H9 (cell line): ENCODE measurements around the gene FAM240A. TPM values are rescaled to one million over a fixed set of nuclear protein-coding genes. Genes with fewer than 3 reads are reported as not detected.

ENCODE experiments used
- DNase-seq: peaks from one replicate; pipeline ENCODE4 v3.0.0-alpha.2; 2017
- H2AFZ ChIP-seq: one replicate; pipeline ENCODE4 v1.6.1; 2013; ENCODE audit warnings: mild to moderate bottlenecking, low read length, control low read depth, moderate library complexity
- H2AK5ac ChIP-seq: 2 replicates; pipeline ENCODE4 v1.6.1; 2013; ENCODE audit warnings: low read length, control low read depth, mixed read lengths; ENCODE audit not compliant: insufficient read length
- H2BK120ac ChIP-seq: one replicate; pipeline ENCODE4 v1.6.1; 2013; ENCODE audit warnings: low read depth, mild to moderate bottlenecking, low read length, control low read depth, inconsistent platforms; ENCODE audit not compliant: poor library complexity, severe bottlenecking
- H2BK12ac ChIP-seq: 2 replicates; pipeline ENCODE4 v1.6.1; 2013; ENCODE audit warnings: low read length, control low read depth, mixed read lengths, low read depth; ENCODE audit not compliant: insufficient read length
- H2BK15ac ChIP-seq: 2 replicates; pipeline ENCODE4 v1.6.1; 2013; ENCODE audit warnings: low read depth, low read length, control low read depth
- H2BK20ac ChIP-seq: one replicate; pipeline ENCODE4 v1.6.1; 2013; ENCODE audit warnings: low read depth, mild to moderate bottlenecking, low read length, control low read depth, inconsistent platforms; ENCODE audit not compliant: poor library complexity, severe bottlenecking
- H2BK5ac ChIP-seq: 2 replicates; pipeline ENCODE4 v1.6.1; 2013; ENCODE audit warnings: low read length, control low read depth, mixed read lengths; ENCODE audit not compliant: insufficient read length
- H3K14ac ChIP-seq: 2 replicates; pipeline ENCODE4 v1.6.1; 2013; ENCODE audit warnings: low read length, control low read depth; ENCODE audit not compliant: insufficient read depth
- H3K18ac ChIP-seq: 2 replicates; pipeline ENCODE4 v1.6.1; 2013; ENCODE audit warnings: low read depth, mild to moderate bottlenecking, mixed read lengths, low read length, control low read depth; ENCODE audit not compliant: insufficient read length
- H3K23ac ChIP-seq: 2 replicates; pipeline ENCODE4 v1.6.1; 2013; ENCODE audit warnings: low read length, control low read depth, mixed read lengths, low read depth; ENCODE audit not compliant: insufficient read length
- H3K23me2 ChIP-seq: 2 replicates; pipeline ENCODE4 v1.6.1; 2013; ENCODE audit warnings: low read depth, mild to moderate bottlenecking, mixed read lengths, low read length, control low read depth; ENCODE audit not compliant: insufficient read length, poor library complexity, severe bottlenecking
- H3K27ac ChIP-seq: 2 replicates; pipeline ENCODE4 v1.5.1; 2013; ENCODE audit warnings: low read length, control low read depth, mixed read lengths, low read depth; ENCODE audit not compliant: insufficient read length
- H3K27me3 ChIP-seq: 2 replicates; pipeline ENCODE4 v1.6.1; 2013; ENCODE audit warnings: low read length, control low read depth, inconsistent platforms; ENCODE audit not compliant: insufficient read depth
- H3K4ac ChIP-seq: 2 replicates; pipeline ENCODE4 v1.6.1; 2013; ENCODE audit warnings: low read depth, mild to moderate bottlenecking, control low read depth, inconsistent platforms, low read length, moderate library complexity
- H3K4me1 ChIP-seq: 2 replicates; pipeline ENCODE4 v1.6.1; 2013; ENCODE audit warnings: low read length, control low read depth, inconsistent platforms; ENCODE audit not compliant: insufficient read depth
- H3K4me2 ChIP-seq: 2 replicates; pipeline ENCODE4 v1.6.1; 2013; ENCODE audit warnings: low read length, control low read depth, mixed read lengths; ENCODE audit not compliant: insufficient read length, insufficient read depth
- H3K56ac ChIP-seq: 2 replicates; pipeline ENCODE4 v1.6.1; 2013; ENCODE audit warnings: low read depth, mild to moderate bottlenecking, mixed read lengths, low read length, control low read depth; ENCODE audit not compliant: insufficient read length
- H3K79me1 ChIP-seq: 2 replicates; pipeline ENCODE4 v1.6.1; 2013; ENCODE audit warnings: low read depth, mild to moderate bottlenecking, moderate library complexity, low read length, control low read depth, inconsistent platforms; ENCODE audit not compliant: insufficient read depth, poor library complexity, severe bottlenecking
- H3K79me2 ChIP-seq: 2 replicates; pipeline ENCODE4 v1.6.1; 2013; ENCODE audit warnings: low read length, control low read depth, inconsistent platforms; ENCODE audit not compliant: insufficient read depth
- H3K9ac ChIP-seq: 2 replicates; pipeline ENCODE4 v1.6.1; 2013; ENCODE audit warnings: low read length, control low read depth, mixed read lengths; ENCODE audit not compliant: insufficient read length; ENCODE audit errors: extremely low read depth
- H3K9me3 ChIP-seq: one replicate; pipeline ENCODE4 v1.6.1; 2013; ENCODE audit warnings: low read depth, low read length, inconsistent platforms; ENCODE audit not compliant: control insufficient read depth
- H3T11ph ChIP-seq: one replicate; pipeline ENCODE4 v1.6.1; 2013; ENCODE audit warnings: mild to moderate bottlenecking, low read length, control low read depth, inconsistent platforms
- H4K20me1 ChIP-seq: one replicate; pipeline ENCODE4 v1.6.1; 2013; ENCODE audit not compliant: control insufficient read depth, insufficient read length, insufficient read depth
- H4K5ac ChIP-seq: 2 replicates; pipeline ENCODE4 v1.6.1; 2013; ENCODE audit warnings: low read depth, mild to moderate bottlenecking, mixed read lengths, low read length, control low read depth; ENCODE audit not compliant: insufficient read length
- H4K8ac ChIP-seq: replicated peaks from 2 replicates; pipeline ENCODE4 v1.6.1; 2013; ENCODE audit warnings: low read length, control low read depth, mixed read lengths, low read depth; ENCODE audit not compliant: insufficient read length
- H4K91ac ChIP-seq: 2 replicates; pipeline ENCODE4 v1.6.1; 2013; ENCODE audit warnings: low read depth, mild to moderate bottlenecking, moderate library complexity, mixed read lengths, low read length, control low read depth; ENCODE audit not compliant: insufficient read length
- H3K27ac Mint-ChIP-seq, 3 experiments: 2 replicates in 2 of 3; 3 replicates in 1 of 3; pipeline ENCODE4 v1.8.0; 2020 to 2021; ENCODE audit warnings: mixed read lengths in 3 of 3, mild to moderate bottlenecking in 1 of 3, moderate library complexity in 1 of 3
- H3K27me3 Mint-ChIP-seq: 2 replicates; pipeline ENCODE4 v1.8.0; 2021; ENCODE audit warnings: low read depth, mild to moderate bottlenecking, moderate library complexity, mixed read lengths
- H3K36me3 Mint-ChIP-seq, 3 experiments: 2 replicates in 2 of 3; 3 replicates in 1 of 3; pipeline ENCODE4 v1.8.0; 2020 to 2021; ENCODE audit warnings: low read depth in 3 of 3, mixed read lengths in 3 of 3; ENCODE audit not compliant: insufficient read depth in 1 of 3
- H3K4me1 Mint-ChIP-seq, 2 experiments: 2 replicates each; pipeline ENCODE4 v1.8.0; 2020; ENCODE audit warnings: mixed read lengths in 2 of 2
- H3K4me3 Mint-ChIP-seq, 2 experiments: 2 replicates in 1 of 2; 3 replicates in 1 of 2; pipeline ENCODE4 v1.8.0; 2020 to 2021; ENCODE audit warnings: mild to moderate bottlenecking in 2 of 2, mixed read lengths in 2 of 2, moderate library complexity in 1 of 2
- H3K9me3 Mint-ChIP-seq, 2 experiments: 2 replicates in 1 of 2; 3 replicates in 1 of 2; pipeline ENCODE4 v1.8.0; 2020; ENCODE audit warnings: mild to moderate bottlenecking in 2 of 2, mixed read lengths in 2 of 2, moderate library complexity in 1 of 2
- WGBS: extraction: QIAGEN DNeasy Blood & Tissue Kit; methylation state at CpG from one replicate; pipeline ENCODE4 v1.1.7; 2013; ENCODE audit warnings: missing lambda C conversion rate, low lambda C conversion rate, mixed read lengths; ENCODE audit not compliant: insufficient read length; ENCODE audit errors: extremely low coverage; 5-methylcytosine and 5-hydroxymethylcytosine counted together
- total RNA-seq: library from RNA; stranded (reverse); gene quantifications from 2 replicates; pipeline ENCODE4 v1.2.1, GENCODE V29; 2021
- TF ChIP-seq, protein P1 (sequence below): fragments of 200-600 bp; sonication (generic); conservative IDR thresholded peaks from 3 replicates; pipeline ENCODE4 v1.8.0; 2021; ENCODE audit warnings: antibody characterized with exemption, mild to moderate bottlenecking

FAM240A gene
- total RNA-seq, 1 experiment from 2014 or later, result 0.11 TPM

GRCh38 chr3:46584598-46585467 lies 27.5 kb upstream of the FAM240A start:
- Histone ChIP-seq H4K5ac (no peak overlapping the region), H2AK5ac (no peak overlapping the region), H3K14ac (no peak overlapping the region), H3K23me2 (peaks cover 9% of the 10 kb centered on the region), H3K27me3 (no peaks in the 10 kb centered on the region), H4K20me1 (no peaks in the 10 kb centered on the region), H3K4ac (no peak overlapping the region), H3T11ph (no peak overlapping the region), H4K8ac (no peak overlapping the region), H3K79me2 (peaks cover 9% of the 10 kb centered on the region; the same call in 1 of the 2 replicates), H3K27ac (no peak overlapping the region), H2BK20ac (no peak overlapping the region), H2BK12ac (no peak overlapping the region), H4K91ac (no peak overlapping the region), H3K4me1 (peaks cover 4% of the 10 kb centered on the region; the same call in 1 of the 2 replicates), H2BK15ac (no peak overlapping the region), H3K79me1 (peaks cover 6% of the 10 kb centered on the region), H2BK120ac (no peak overlapping the region), H3K9ac (no peak overlapping the region), H2BK5ac (no peak overlapping the region), H3K9me3 (no peaks in the 10 kb centered on the region), H3K23ac (no peak overlapping the region), H3K4me2 (no peak overlapping the region), H2AFZ (no peak overlapping the region), H3K56ac (no peak overlapping the region), H3K18ac (no peak overlapping the region)
- Mint-ChIP-seq H3K36me3 (peaks cover 85 to 100% (median 97%) of the 10 kb centered on the region in 3 experiments), H3K9me3 (peaks cover 37 to 39% of the 10 kb centered on the region in 2 experiments), H3K4me3 (no peak overlapping the region), H3K27ac (peak overlapping the region in 2 of 3 experiments; percentile 72 to 83; a peak in 2 of 7 replicates), H3K4me1 (peaks cover 34 to 47% of the 10 kb centered on the region in 2 experiments), H3K27me3 (peaks cover 14% of the 10 kb centered on the region)
- WGBS, result no CpG with 5 or more reads among the region's 7 CpGs
- peak; percentile 36 for DNase-seq
- TF ChIP-seq, protein P1, sequence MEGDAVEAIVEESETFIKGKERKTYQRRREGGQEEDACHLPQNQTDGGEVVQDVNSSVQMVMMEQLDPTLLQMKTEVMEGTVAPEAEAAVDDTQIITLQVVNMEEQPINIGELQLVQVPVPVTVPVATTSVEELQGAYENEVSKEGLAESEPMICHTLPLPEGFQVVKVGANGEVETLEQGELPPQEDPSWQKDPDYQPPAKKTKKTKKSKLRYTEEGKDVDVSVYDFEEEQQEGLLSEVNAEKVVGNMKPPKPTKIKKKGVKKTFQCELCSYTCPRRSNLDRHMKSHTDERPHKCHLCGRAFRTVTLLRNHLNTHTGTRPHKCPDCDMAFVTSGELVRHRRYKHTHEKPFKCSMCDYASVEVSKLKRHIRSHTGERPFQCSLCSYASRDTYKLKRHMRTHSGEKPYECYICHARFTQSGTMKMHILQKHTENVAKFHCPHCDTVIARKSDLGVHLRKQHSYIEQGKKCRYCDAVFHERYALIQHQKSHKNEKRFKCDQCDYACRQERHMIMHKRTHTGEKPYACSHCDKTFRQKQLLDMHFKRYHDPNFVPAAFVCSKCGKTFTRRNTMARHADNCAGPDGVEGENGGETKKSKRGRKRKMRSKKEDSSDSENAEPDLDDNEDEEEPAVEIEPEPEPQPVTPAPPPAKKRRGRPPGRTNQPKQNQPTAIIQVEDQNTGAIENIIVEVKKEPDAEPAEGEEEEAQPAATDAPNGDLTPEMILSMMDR, result no peak
